Endodermal cell (in vitro differentiated cells): ENCODE measurements around the gene GINS2. TPM values are rescaled to one million over a fixed set of nuclear protein-coding genes. Genes with fewer than 3 reads are reported as not detected.
A peak's percentile ranks its signal among the peaks of the same experiment; 100 is the strongest.

Experiments used
- DNase-seq: peaks from one replicate; pipeline ENCODE4 v3.0.0-alpha.2; 2017
- H3K27ac ChIP-seq: 2 replicates; pipeline ENCODE4 v1.5.1; 2013; ENCODE audit warnings: mild to moderate bottlenecking, low read depth, low read length, moderate library complexity
- H3K27me3 ChIP-seq: 2 replicates; pipeline ENCODE4 v1.6.1; 2013; ENCODE audit warnings: mild to moderate bottlenecking, low read length, moderate library complexity; ENCODE audit not compliant: insufficient read depth, control insufficient read depth, poor library complexity, severe bottlenecking
- H3K36me3 ChIP-seq: 2 replicates; pipeline ENCODE4 v1.7.0; 2013; ENCODE audit warnings: mild to moderate bottlenecking, low read length, moderate library complexity; ENCODE audit not compliant: control insufficient read depth, insufficient read depth
- H3K4me1 ChIP-seq: one replicate; pipeline ENCODE4 v1.7.0; 2013; ENCODE audit warnings: low read length; ENCODE audit not compliant: control insufficient read depth, insufficient read depth
- H3K4me3 ChIP-seq: 2 replicates; pipeline ENCODE4 v1.5.1; 2013; ENCODE audit warnings: mild to moderate bottlenecking, low read length, moderate library complexity
- H3K9ac ChIP-seq: 2 replicates; pipeline ENCODE4 v1.6.1; 2013; ENCODE audit warnings: mild to moderate bottlenecking, low read length, moderate library complexity; ENCODE audit not compliant: poor library complexity, severe bottlenecking; ENCODE audit errors: extremely low read depth
- H3K9me3 ChIP-seq: 2 replicates; pipeline ENCODE4 v1.6.1; 2013; ENCODE audit warnings: mild to moderate bottlenecking, low read length, moderate library complexity; ENCODE audit not compliant: control insufficient read depth
- H3K27ac Mint-ChIP-seq: 2 replicates; pipeline ENCODE4 v1.8.0; 2020; ENCODE audit warnings: mixed read lengths
- H3K27me3 Mint-ChIP-seq: 2 replicates; pipeline ENCODE4 v1.8.0; 2021; ENCODE audit warnings: mild to moderate bottlenecking, mixed read lengths; ENCODE audit not compliant: insufficient read depth
- H3K36me3 Mint-ChIP-seq: 2 replicates; pipeline ENCODE4 v1.8.0; 2020; ENCODE audit warnings: low read depth, mixed read lengths
- H3K4me1 Mint-ChIP-seq: 2 replicates; pipeline ENCODE4 v1.8.0; 2020; ENCODE audit warnings: mixed read lengths
- H3K4me3 Mint-ChIP-seq: 2 replicates; pipeline ENCODE4 v1.8.0; 2020; ENCODE audit warnings: mild to moderate bottlenecking, moderate library complexity, mixed read lengths
- H3K9me3 Mint-ChIP-seq: 2 replicates; pipeline ENCODE4 v1.8.0; 2020; ENCODE audit warnings: mild to moderate bottlenecking, mixed read lengths
- WGBS, 2 experiments: methylation state at CpG; one replicate each; pipeline versions ENCODE4 v1.1.5 to v1.1.7; 2013; ENCODE audit warnings: missing lambda C conversion rate in 2 of 2, mixed read lengths in 1 of 2; ENCODE audit not compliant: insufficient coverage in 1 of 2, insufficient read length in 1 of 2; 5-methylcytosine and 5-hydroxymethylcytosine counted together
- total RNA-seq, 2 donors: library from RNA; stranded (reverse); fragmentation: NEBNext Ultra II Directional in 1 of 2; extraction: Animal tissue kit (Norgen Biotek cat#: 25700) in 1 of 2; gene quantifications; 2 replicates in 1 of 2; 3 replicates in 1 of 2; pipeline ENCODE4 v1.2.1, GENCODE V29; 2021
- TF ChIP-seq, protein P1 (sequence below): fragments of 200-600 bp; sonication (generic); conservative IDR thresholded peaks from 2 replicates; pipeline ENCODE4 v1.5.0; 2021; ENCODE audit warnings: antibody characterized with exemption, mild to moderate bottlenecking

GINS2 gene
- total RNA-seq, 2 donors from 2014 or later, result 32.8 to 42.3 TPM

- DNase-seq, result no peak
- Mint-ChIP-seq H3K9me3 (no peaks in the 10 kb centered on the region), H3K4me1 (peaks cover 3% of the 10 kb centered on the region), H3K27ac (no peak overlapping the region), H3K4me3 (no peak overlapping the region), H3K36me3 (no peaks in the 10 kb centered on the region), H3K27me3 (peaks cover 21% of the 10 kb centered on the region)
- H3K4me3 ChIP-seq, result no peak overlapping the region
- peaks cover 21% of the 10 kb centered on the region for H3K27me3 ChIP-seq
- 93 to 97% methylated on average over 9 to 10 of the region's 11 CpGs for WGBS, 2 experiments
- TF ChIP-seq, protein P1, sequence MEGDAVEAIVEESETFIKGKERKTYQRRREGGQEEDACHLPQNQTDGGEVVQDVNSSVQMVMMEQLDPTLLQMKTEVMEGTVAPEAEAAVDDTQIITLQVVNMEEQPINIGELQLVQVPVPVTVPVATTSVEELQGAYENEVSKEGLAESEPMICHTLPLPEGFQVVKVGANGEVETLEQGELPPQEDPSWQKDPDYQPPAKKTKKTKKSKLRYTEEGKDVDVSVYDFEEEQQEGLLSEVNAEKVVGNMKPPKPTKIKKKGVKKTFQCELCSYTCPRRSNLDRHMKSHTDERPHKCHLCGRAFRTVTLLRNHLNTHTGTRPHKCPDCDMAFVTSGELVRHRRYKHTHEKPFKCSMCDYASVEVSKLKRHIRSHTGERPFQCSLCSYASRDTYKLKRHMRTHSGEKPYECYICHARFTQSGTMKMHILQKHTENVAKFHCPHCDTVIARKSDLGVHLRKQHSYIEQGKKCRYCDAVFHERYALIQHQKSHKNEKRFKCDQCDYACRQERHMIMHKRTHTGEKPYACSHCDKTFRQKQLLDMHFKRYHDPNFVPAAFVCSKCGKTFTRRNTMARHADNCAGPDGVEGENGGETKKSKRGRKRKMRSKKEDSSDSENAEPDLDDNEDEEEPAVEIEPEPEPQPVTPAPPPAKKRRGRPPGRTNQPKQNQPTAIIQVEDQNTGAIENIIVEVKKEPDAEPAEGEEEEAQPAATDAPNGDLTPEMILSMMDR, result no peak
- H3K9ac ChIP-seq, result no peak overlapping the region
- H3K4me1 ChIP-seq, result peaks cover 2% of the 10 kb centered on the region
- H3K36me3 ChIP-seq, result no peaks in the 10 kb centered on the region
- no peaks in the 10 kb centered on the region for H3K9me3 ChIP-seq
- no peak overlapping the region for H3K27ac ChIP-seq
Measured at GRCh38 chr16:85719605-85720301, 31.0 kb upstream of the GINS2 start.

- no peak overlapping the region for H3K4me3 ChIP-seq
- peaks cover 21% of the 10 kb centered on the region for H3K27me3 Mint-ChIP-seq
- DNase-seq, result peak; percentile 88
- 63 to 65% methylated on average over 11 of the region's 11 CpGs for WGBS, 2 experiments
- no peaks in the 10 kb centered on the region for H3K36me3 Mint-ChIP-seq
- H3K4me3 Mint-ChIP-seq, result no peak overlapping the region
- H3K4me1 Mint-ChIP-seq, result peaks cover 3% of the 10 kb centered on the region
- H3K9ac ChIP-seq, result no peak overlapping the region
- no peaks in the 10 kb centered on the region for H3K9me3 ChIP-seq
- no peaks in the 10 kb centered on the region for H3K36me3 ChIP-seq
- H3K27ac Mint-ChIP-seq, result no peak overlapping the region
- H3K27me3 ChIP-seq, result peaks cover 21% of the 10 kb centered on the region
- H3K9me3 Mint-ChIP-seq, result no peaks in the 10 kb centered on the region
- H3K4me1 ChIP-seq, result peaks cover 2% of the 10 kb centered on the region
- H3K27ac ChIP-seq, result no peak overlapping the region
- TF ChIP-seq, protein P1, result peak; percentile 83
Measured at GRCh38 chr16:85718682-85719081, 29.9 kb upstream of the GINS2 start.

- Histone ChIP-seq H3K27ac (no peak overlapping the region), H3K4me1 (peaks cover 2% of the 10 kb centered on the region), H3K36me3 (no peaks in the 10 kb centered on the region), H3K9ac (no peak overlapping the region), H3K27me3 (peaks cover 21% of the 10 kb centered on the region), H3K4me3 (no peak overlapping the region), H3K9me3 (no peaks in the 10 kb centered on the region)
- peaks cover 3% of the 10 kb centered on the region for H3K4me1 Mint-ChIP-seq
- TF ChIP-seq, protein P1, result no peak
- peaks cover 21% of the 10 kb centered on the region for H3K27me3 Mint-ChIP-seq
- H3K27ac Mint-ChIP-seq, result no peak overlapping the region
- no peaks in the 10 kb centered on the region for H3K36me3 Mint-ChIP-seq
- WGBS, 2 experiments, result 55 to 58% methylated on average over 4 to 6 of the region's 6 CpGs
- no peak for DNase-seq
- H3K9me3 Mint-ChIP-seq, result no peaks in the 10 kb centered on the region
- no peak overlapping the region for H3K4me3 Mint-ChIP-seq
Measured at GRCh38 chr16:85718153-85718477, 29.4 kb upstream of the GINS2 start.
